A549 (cell line): Measurements from ENCODE around the gene CMTM7. TPM values are rescaled to one million over a fixed set of nuclear protein-coding genes. Genes with fewer than 3 reads are reported as not detected.

Experiments used
- ATAC-seq, 2 experiments: fragments of 200-7000 bp in 1 of 2; fragments of >200 bp in 1 of 2; cut with Nextera tagmentation in 1 of 2; cut with Tn5 transposase in 1 of 2; 3 replicates each; pipeline versions ENCODE4 v1.8.0 to v1.9.1; 2018 to 2020; ENCODE audit warnings: mild to moderate bottlenecking in 1 of 2, moderate library complexity in 1 of 2
- CTCF ChIA-PET: fragments of 300-600 bp; sonication (Branson Sonifier 250); formaldehyde crosslinking; extraction: SDS; loops from one replicate; lab custom pipeline; 2021; ENCODE audit warnings: antibody characterized with exemption, inconsistent platforms; lab: Yijun Ruan, JAX
- POLR2A ChIA-PET: fragments of 350-600 bp; formaldehyde crosslinking; extraction: SDS; loops from one replicate; lab custom pipeline; 2021; ENCODE audit warnings: antibody characterized with exemption, inconsistent platforms; lab: Yijun Ruan, JAX
- DNase-seq, 2 experiments: peaks; one replicate each; pipeline versions ENCODE4 v3.0.0 to v3.0.0-alpha.2; 2011 to 2016; ENCODE audit warnings: low read depth in 1 of 2, low spot score in 1 of 2
- FAIRE-seq: peaks from 2 replicates; lab custom pipeline; 2011; peaks lifted over from hg19 to GRCh38; lab: Jason Lieb, UNC
- H3K27ac ChIP-seq, 2 experiments: fragments of >200 bp; sonication (Bioruptor Twin); formaldehyde crosslinking; 3 replicates each; pipeline ENCODE4 v1.5.1; 2016 to 2017
- H3K4me1 ChIP-seq: fragments of >200 bp; sonication (Bioruptor Twin); formaldehyde crosslinking; 3 replicates; pipeline ENCODE4 v1.6.1; 2016
- H3K4me2 ChIP-seq: fragments of >200 bp; sonication (Bioruptor Twin); formaldehyde crosslinking; 3 replicates; pipeline ENCODE4 v1.6.1; 2016
- H3K4me3 ChIP-seq: fragments of >200 bp; sonication (Bioruptor Twin); formaldehyde crosslinking; 3 replicates; pipeline ENCODE4 v1.5.1; 2016
- H3K9me3 ChIP-seq: fragments of >200 bp; sonication (Bioruptor Twin); formaldehyde crosslinking; 3 replicates; pipeline ENCODE4 v1.6.1; 2016
- CEBPB ChIP-seq, 2 experiments: fragments of >200 bp in 1 of 2; sonication (Bioruptor Twin) in 1 of 2; formaldehyde crosslinking in 1 of 2; IDR thresholded peaks; 2 replicates each; pipeline ENCODE4 v1.6.1; 2012 to 2016
- EP300 ChIP-seq, 2 experiments: fragments of >200 bp; sonication (Bioruptor Twin); formaldehyde crosslinking; IDR thresholded peaks; 2 replicates in 1 of 2; 3 replicates in 1 of 2; pipeline ENCODE4 v1.6.1; 2016 to 2017
- FOSL2 ChIP-seq, 2 experiments: fragments of 450-650 bp in 1 of 2; fragments of >200 bp in 1 of 2; sonication (Bioruptor Twin) in 1 of 2; formaldehyde crosslinking; IDR thresholded peaks; 2 replicates each; pipeline versions ENCODE4 v1.5.0 to v1.6.1; 2016 to 2020; ENCODE audit warnings: mild to moderate bottlenecking in 1 of 2, moderate library complexity in 1 of 2
- MAFK ChIP-seq: fragments of 450-650 bp; IDR thresholded peaks from 2 replicates; pipeline ENCODE4 v1.6.1; 2014; ENCODE audit not compliant: partially characterized antibody
- MAX ChIP-seq: IDR thresholded peaks from 2 replicates; pipeline ENCODE4 v1.6.1; 2012
- MAZ ChIP-seq: fragments of 150-350 bp; IDR thresholded peaks from 2 replicates; pipeline ENCODE4 v1.6.1; 2014; ENCODE audit warnings: antibody characterized with exemption, low read depth, low read length, borderline replicate concordance
- REST ChIP-seq: fragments of 200-600 bp; sonication (generic); IDR thresholded peaks from 2 replicates; pipeline ENCODE4 v1.6.1; 2016; ENCODE audit warnings: antibody characterized with exemption, mild to moderate bottlenecking, moderate library complexity
- SREBF2 ChIP-seq: fragments of 450-650 bp; IDR thresholded peaks from 2 replicates; pipeline ENCODE4 v1.6.1; 2014; ENCODE audit warnings: mild to moderate bottlenecking, moderate library complexity
- TP53 ChIP-seq: fragments of 250-450 bp; sonication (Bioruptor Pico); IDR thresholded peaks from 2 replicates; pipeline ENCODE4 v1.5.0; 2021; ENCODE audit warnings: mild to moderate bottlenecking, moderate library complexity
- ZSCAN20 ChIP-seq: fragments of 250-450 bp; sonication (Bioruptor Pico); IDR thresholded peaks from 2 replicates; pipeline ENCODE4 v1.8.0; 2022; ENCODE audit warnings: mild to moderate bottlenecking, moderate library complexity
- WGBS: methylation state at CpG from one replicate; pipeline ENCODE4 v1.1.6; 2017; ENCODE audit errors: missing lambda C conversion rate; 5-methylcytosine and 5-hydroxymethylcytosine counted together
- polyA plus RNA-seq, 4 experiments: library from polyadenylated mRNA; depleted of rRNA in 3 of 4; stranded (reverse); fragments of >200 nt; fragmentation: RNase III in 1 of 4; extraction: RNeasy Plus Mini Kit Qiagen cat#74134 plus additional on column Dnase treatment in 1 of 4; gene quantifications; 2 replicates in 3 of 4; 3 replicates in 1 of 4; pipeline ENCODE4 v1.2.3, GENCODE V29; 2011 to 2017

Gene CMTM7
- polyA plus RNA-seq, 2 of the 4 experiments (the other 2 are of a cell fraction) = 14.2 to 18.7 TPM

GRCh38 chr3:32405711-32406323, 14.2 kb downstream of the CMTM7 start:
- Histone ChIP-seq H3K4me2 (no peak overlapping the region), H3K4me3 (no peak overlapping the region), H3K4me1 (peaks cover 12% of the 10 kb centered on the region; the same call in 2 of the 3 replicates), H3K27ac (no peak overlapping the region), H3K9me3 (no peaks in the 10 kb centered on the region)
- ChIA-PET POLR2A (no interaction called here), CTCF (interaction anchor here (0.8 to 1.6 kb wide), 3 partner anchors 14 to 62 kb away, joined by 3 to 8 read pairs (median 5); partner anchors contain the start of gene CMTM7)
- FAIRE-seq (no peak), ATAC-seq (no peak), DNase-seq (no peak)
- TF ChIP-seq MAX = no peak
- no peak for TF ChIP-seq MAZ
- no peak for TF ChIP-seq REST
- TF ChIP-seq ZSCAN20 (CRISPR knock-in tag) = no peak
- no peak for TF ChIP-seq EP300 (IDR thresholded peaks at IDR 0.05)
- TF ChIP-seq CEBPB (IDR thresholded peaks at IDR 0.05) = no peak
- no peak for TF ChIP-seq MAFK
- WGBS = 72% methylated on average over 7 of the region's 7 CpGs

GRCh38 chr3:32406486-32407408, 15.1 kb downstream of the CMTM7 start:
- POLR2A ChIA-PET = no interaction called here

GRCh38 chr3:32410367-32411246, 19.0 kb downstream of the CMTM7 start:
- no peak for ATAC-seq
- no peak for TF ChIP-seq TP53 (CRISPR knock-in tag)
- no peak for TF ChIP-seq SREBF2
- no peak overlapping the region for H3K4me2 ChIP-seq
- no peak overlapping the region for H3K27ac ChIP-seq
- no peaks in the 10 kb centered on the region for H3K9me3 ChIP-seq
- no peaks in the 10 kb centered on the region; the same call in 2 of the 3 replicates for H3K4me1 ChIP-seq
- ChIA-PET POLR2A (no interaction called here), CTCF (interaction anchor here (1.4 to 1.7 kb wide), 2 partner anchors 57 to 59 kb away, joined by 4 to 6 read pairs; no protein-coding TSS in a partner anchor)
- no peak overlapping the region for H3K4me3 ChIP-seq
- FAIRE-seq = no peak
- 89% methylated on average over 10 of the region's 10 CpGs for WGBS
- DNase-seq = no peak

More at GRCh38 chr3:32406486-32407408, 15.1 kb downstream of the CMTM7 start:
- Histone ChIP-seq H3K27ac (peak overlapping the region; percentile 28 to 37; a peak in 5 of 6 replicates), H3K4me1 (peaks cover 7% of the 10 kb centered on the region; the same call in 2 of the 3 replicates), H3K4me3 (no peak overlapping the region), H3K9me3 (no peaks in the 10 kb centered on the region), H3K4me2 (0 out of 3 replicates have a peak overlapping the region, but pooled peaks have one; percentile 10)
- DNase-seq = no peak
- FAIRE-seq = no peak
- ATAC-seq = no peak
- no peak for TF ChIP-seq FOSL2 (IDR thresholded peaks at IDR 0.05)
- no peak for TF ChIP-seq FOSL2 (CRISPR knock-in tag; IDR thresholded peaks at IDR 0.05)
- CTCF ChIA-PET = interaction anchor here (0.8 to 1.6 kb wide), 4 partner anchors 15 to 61 kb away, joined by 3 to 8 read pairs (median 5); partner anchors contain the start of gene CMTM7
- 91% methylated on average over 7 of the region's 7 CpGs for WGBS
